NCI-H2171 (cell line): Measurements from ENCODE around the gene SMTNL1.

Experiments
- DNase-seq: peaks from one replicate; lab custom pipeline; 2025; lab: John Stamatoyannopoulos, UW

Gene SMTNL1, protein sequence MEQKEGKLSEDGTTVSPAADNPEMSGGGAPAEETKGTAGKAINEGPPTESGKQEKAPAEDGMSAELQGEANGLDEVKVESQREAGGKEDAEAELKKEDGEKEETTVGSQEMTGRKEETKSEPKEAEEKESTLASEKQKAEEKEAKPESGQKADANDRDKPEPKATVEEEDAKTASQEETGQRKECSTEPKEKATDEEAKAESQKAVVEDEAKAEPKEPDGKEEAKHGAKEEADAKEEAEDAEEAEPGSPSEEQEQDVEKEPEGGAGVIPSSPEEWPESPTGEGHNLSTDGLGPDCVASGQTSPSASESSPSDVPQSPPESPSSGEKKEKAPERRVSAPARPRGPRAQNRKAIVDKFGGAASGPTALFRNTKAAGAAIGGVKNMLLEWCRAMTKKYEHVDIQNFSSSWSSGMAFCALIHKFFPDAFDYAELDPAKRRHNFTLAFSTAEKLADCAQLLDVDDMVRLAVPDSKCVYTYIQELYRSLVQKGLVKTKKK

DNA sequence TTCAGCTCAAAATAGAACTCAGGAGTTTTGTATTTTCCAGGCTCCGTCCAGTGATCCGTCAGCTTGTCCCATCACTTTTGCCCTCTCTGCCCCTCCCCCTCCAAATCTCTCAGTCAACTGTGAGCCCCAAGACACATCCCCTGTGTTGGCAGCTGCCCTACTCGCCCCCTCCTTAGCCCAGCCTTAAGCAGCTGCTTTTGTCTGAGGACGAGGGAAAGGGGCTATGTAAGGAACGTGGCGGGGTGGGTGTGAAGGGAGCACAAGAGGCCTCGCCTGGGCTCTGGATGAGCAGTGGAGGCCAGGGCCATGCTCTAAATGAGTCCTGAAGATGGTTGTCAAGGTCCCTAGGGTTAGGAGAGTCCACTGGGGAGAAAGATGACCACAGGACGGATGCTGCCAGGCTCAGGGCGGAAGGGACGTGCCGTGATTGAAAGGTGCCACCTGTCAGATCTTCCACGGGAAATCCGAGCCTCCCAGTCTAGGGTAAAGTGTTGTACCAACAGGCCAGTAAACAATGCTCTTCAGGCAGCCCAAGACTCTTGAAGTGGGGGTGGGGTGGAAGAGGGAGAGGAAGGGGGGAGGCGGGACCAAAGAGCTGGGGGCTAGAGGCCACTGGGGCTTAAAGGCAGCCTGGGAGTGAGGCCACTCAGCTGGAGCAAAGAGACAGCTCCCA is at the start of gene SMTNL1:
Gene SMTNL1 (plus strand): TSS at position 649 of the 673 bp plus-strand sequence. CDS start 5,048 bp downstream, outside the sequence.
- no peak for DNase-seq

- DNase-seq = no peak
These were observed 49.3 kb upstream of the SMTNL1 start for GRCh38 chr11:57487920-57488659.

GRCh38 chr11:57490456-57491248 is 46.7 kb upstream of the SMTNL1 start:
- no peak for DNase-seq

GRCh38 chr11:57491371-57492061 is 45.9 kb upstream of the SMTNL1 start:
- no peak for DNase-seq

DNA sequence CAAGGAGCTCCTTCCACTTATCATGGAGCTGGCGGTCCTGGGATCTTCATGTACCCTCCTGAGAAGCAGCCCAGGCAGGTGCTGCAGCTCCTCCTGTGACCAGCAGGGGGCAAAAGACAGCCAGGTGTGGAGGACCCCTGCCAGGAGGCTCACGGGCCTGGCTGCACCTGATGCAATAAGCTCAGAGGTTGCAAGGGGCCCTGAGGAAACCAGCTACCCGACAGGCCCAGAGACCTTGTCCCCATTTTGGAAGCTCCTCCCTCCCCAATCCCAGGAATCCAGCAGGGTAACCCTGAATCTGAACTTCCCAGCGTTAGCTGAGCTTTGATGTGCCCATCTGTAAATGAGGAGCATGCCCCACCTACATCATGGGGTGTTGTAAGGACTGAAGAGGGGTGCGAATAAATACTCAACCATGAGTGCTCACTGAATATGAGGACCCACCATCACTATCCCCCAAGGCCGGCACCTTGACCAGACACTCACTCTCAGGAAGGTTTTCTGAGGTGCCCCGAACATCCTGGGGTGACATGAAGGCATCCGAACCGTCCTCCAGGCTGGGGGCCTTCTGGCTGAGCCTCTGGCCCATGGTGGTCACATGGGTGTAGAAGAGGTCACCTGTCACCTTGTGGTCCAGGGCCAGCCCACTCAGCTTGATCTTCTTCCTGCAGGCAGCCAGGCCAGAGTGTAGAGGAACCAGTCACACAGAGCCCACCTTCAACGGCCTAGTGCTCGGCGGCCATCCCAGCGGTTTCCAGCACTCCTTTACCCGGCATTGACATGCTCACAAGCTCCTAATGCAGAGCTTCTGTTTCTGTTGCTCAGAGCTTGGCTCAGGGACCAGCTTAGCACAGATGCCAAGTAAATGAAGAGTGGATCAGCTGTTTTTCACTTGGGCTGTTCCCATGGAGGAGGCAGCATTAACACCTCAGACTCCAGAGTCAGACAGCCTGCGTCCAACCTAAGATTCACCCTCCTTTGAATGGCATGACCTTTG is 43.6 kb upstream of the SMTNL1 start:
- peak; percentile 59 for DNase-seq

GRCh38 chr11:57496109-57496820 is 41.1 kb upstream of the SMTNL1 start:
- DNase-seq = no peak

GRCh38 chr11:57497303-57498247 is 39.8 kb upstream of the SMTNL1 start:
- no peak for DNase-seq

DNA sequence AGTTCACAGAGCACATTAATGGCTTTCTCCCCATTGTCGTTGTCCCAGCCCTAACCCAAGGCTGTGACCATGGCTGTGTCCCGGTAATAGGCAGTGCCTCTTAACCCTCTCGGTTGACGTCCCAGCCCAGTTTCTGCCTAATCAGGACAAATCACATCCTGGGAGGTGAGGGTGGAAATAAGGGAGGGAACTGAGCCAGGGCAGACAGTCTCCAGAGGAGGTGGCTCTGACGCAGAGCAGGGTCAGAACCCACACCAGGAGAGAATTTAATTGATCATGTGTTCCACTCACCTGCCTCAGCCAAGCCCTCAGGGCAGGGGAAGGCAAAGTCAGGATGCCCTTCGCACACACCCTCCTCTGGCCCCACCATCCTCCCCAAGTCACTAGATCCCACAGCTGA is 38.9 kb upstream of the SMTNL1 start:
- DNase-seq = no peak

DNA sequence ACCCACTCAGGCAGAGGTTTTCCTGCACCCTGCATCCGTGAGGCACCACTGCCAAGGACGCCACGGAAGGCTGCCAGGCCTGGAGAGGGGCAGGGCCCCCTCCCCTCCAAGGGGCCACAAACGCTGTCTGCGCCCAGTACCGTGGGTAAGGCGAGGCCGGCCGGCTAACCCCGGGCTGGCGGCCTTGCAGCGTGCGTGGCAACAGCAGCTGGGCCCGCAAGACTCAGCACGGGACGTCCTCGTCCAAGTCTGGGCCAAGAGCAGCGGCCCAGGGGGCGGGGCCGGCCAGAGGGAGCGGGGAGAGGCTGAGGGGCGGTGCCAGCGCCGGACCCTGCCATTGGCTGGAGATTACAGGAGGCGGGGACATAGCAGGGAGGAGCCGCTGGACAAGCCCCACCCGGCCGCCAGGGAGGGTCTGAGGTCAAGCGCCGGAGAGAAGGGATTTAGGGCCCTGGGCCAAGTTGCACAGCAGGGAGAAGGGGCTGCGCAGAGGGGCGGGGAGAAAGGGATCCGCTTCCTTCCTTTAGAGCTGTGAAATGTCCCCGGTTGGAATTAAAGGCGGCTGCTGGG is 37.9 kb upstream of the SMTNL1 start:
- peak; percentile 87 for DNase-seq

DNA sequence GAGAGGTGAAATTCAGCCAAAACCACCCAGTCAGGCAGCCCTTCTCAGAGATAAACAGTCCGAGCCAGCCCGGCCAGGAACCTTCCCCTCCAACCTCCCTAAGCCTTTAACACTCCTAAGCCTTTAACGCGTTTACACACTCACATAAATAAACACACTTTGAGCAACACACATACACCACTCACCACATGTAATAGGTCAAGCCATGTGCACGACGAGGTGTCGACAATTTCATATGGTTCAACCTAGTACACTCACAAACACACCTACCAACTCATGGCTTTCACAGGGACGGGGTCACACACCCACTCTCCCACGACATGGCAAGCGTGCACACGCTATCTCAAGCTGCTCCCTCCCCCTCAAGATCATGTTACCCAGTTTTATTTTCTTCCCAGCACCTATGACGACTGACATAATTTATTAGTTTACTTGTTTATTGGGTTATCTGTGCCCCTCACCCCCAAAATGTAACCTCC is 37.4 kb upstream of the SMTNL1 start:
- DNase-seq = no peak

DNA sequence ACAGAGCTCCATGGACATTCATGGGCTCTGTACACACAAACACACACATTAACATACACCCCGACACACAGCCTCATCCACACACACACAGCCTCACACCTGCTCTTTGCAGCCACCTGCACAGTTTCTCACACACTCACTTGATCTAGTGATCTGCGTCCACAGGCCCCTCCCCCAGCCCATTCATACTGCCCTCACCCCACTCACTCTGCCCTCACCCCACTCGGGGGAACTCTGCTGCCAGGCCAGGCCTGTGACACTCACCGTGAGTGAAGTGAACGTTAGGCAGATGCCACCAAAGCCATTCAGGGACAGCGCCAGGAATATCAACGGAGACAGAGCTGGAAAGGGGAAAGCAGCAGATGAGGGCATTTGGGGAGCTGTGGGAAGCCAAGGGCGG is 36.9 kb upstream of the SMTNL1 start:
- no peak for DNase-seq

- no peak for DNase-seq
These were observed 36.5 kb upstream of the SMTNL1 start for GRCh38 chr11:57500926-57501325.

- DNase-seq = no peak
These were observed 35.4 kb upstream of the SMTNL1 start for GRCh38 chr11:57501953-57502352.

GRCh38 chr11:57502376-57502775 is 35.0 kb upstream of the SMTNL1 start:
- no peak for DNase-seq

GRCh38 chr11:57502870-57503269 is 34.5 kb upstream of the SMTNL1 start:
- no peak for DNase-seq

DNA sequence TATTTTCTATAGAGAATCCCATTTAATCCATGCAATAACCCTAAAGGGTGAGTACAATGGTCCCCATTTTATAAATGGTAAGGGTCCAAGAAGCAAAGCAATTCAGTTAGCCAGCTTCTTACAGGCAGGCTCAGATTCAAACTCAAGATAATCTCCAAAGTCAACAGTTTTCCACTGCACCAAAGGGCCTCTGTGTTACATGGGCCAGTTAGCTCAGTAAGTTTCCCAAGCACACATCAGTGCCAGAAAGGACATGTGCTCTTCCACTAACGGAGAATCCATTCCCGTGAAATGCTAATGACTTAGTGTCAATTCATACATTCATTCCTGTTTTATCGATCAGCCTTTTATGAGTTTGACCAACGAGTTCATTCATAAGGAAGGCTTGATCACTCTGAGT is 32.9 kb upstream of the SMTNL1 start:
- DNase-seq = no peak

DNA sequence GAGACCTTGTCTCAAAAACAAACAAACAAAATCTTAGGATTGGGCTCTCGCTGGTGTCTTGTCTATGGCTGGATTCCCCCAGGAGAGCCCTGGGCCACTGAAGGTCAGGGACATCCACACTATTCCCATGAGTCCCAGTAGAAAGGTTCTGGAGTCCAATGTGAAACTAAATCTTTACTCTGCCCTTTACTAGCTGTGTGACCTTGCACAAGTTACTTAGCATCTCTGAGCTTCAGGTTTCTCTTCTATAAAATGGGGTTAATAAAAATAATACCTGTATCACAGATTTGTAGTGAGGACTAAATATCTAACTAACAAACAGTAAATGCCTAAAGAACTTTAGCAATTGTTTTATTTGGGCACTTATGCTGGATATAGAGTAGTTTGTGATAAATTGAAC is 30.9 kb upstream of the SMTNL1 start:
- DNase-seq = no peak
